Middle frontal gyrus (tissue), 1 donor: ENCODE data around the gene SIN3A.
"Not testable (repeated sequence)": the region's sequence is repeated elsewhere in the genome, so short reads cannot be mapped to it uniquely, and the experiment has no call there.

Source experiments
- DNase-seq: peaks from one replicate; pipeline ENCODE4 v3.0.0-alpha.2; 2015; ENCODE audit warnings: low spot score; ENCODE audit errors: extremely low spot score

Gene SIN3A

GRCh38 chr15:75451674-75452363 is at the start of gene SIN3A:
TSS of gene SIN3A (minus strand) at chr15:75451690. CDS start at chr15:75430375, 21,315 bp downstream.
- peak; percentile 99 for DNase-seq

DNA sequence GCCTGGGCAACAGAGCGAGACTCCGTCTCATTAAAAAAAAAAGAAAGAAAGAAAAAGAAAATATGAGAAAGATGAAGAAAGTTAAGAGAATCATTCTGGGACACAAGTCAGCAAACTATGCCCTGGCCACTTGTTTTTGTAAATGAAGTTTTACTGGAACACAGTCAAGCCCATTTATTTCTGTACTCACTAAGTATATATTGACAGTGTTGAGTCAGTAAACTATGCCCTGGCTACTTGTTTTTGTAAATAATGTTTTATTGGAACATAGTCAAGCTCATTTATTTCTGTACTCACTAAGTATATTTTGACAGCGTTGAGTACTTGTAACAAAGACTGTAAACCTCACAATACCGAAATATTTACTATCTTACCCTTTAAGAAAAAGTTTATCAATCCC is 42.2 kb upstream of the SIN3A start:
- DNase-seq = no peak

GRCh38 chr15:75483961-75484360 is 32.5 kb upstream of the SIN3A start:
- DNase-seq = no peak

DNA sequence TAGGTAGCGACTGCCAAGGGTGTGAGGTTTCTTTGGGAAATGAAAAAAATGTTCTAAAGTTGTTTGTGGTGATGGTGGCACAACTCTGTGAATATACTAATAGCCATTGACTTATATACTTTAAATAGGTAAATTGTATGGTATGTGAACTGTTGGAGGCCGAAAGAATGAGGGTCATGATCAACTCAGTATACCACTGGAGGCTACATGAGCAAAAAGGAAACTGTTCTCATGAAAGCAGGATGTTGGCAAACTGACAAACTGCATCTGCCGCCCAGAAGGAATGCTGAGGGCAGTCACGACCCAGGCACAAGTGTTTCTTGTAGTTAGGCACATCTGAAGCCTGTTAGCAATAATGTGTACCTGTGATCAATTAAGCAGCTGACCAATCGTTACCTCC is 32.1 kb upstream of the SIN3A start:
- DNase-seq = not testable (repeated sequence)

DNA sequence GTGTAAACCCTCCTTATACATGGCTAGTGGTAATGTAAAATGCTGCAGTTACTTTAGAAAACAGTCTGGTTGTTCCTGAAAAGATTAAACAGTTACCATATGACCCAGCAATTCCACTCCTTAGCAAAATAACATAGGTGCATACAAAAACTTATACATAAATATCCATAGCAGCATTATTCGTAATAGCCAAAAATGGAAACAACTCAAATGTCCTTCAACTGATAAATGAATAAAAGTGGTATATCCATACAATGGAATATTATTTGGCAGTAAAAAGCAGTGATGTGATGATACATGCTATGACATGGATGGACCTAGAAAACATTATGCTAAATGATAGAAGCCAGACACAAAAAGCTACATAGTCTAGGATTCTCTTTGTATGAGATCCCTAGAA is 31.6 kb upstream of the SIN3A start:
- DNase-seq = no peak

GRCh38 chr15:75480463-75480862 is 29.0 kb upstream of the SIN3A start:
- DNase-seq = not testable (repeated sequence)

DNA sequence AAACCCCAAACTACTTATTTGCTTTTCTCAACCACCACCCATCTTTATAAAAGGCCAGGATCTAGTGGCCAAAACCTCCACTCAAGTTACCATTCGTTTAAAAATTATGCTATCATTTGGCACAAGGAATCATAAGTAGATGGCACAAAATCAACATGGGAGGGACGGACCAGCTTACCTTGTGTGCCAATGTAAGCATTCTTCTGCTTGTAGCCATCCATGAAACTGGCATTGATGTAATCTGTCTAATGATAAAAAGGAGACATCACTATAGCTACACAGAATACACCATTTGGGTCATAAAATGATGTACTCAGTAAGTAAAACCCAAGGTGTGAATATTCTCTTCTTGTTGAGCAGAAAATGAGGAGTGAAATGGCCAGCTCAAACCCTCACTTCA is 28.2 kb upstream of the SIN3A start:
- no peak for DNase-seq

- DNase-seq = not testable (repeated sequence)
Observed at GRCh38 chr15:75477094-75477493, 25.6 kb upstream of the SIN3A start.

GRCh38 chr15:75468913-75469598 is 17.6 kb upstream of the SIN3A start:
- DNase-seq = no peak

GRCh38 chr15:75460646-75461045 is 9.2 kb upstream of the SIN3A start:
- no peak for DNase-seq

GRCh38 chr15:75459581-75459980 is 8.1 kb upstream of the SIN3A start:
- no peak for DNase-seq

DNA sequence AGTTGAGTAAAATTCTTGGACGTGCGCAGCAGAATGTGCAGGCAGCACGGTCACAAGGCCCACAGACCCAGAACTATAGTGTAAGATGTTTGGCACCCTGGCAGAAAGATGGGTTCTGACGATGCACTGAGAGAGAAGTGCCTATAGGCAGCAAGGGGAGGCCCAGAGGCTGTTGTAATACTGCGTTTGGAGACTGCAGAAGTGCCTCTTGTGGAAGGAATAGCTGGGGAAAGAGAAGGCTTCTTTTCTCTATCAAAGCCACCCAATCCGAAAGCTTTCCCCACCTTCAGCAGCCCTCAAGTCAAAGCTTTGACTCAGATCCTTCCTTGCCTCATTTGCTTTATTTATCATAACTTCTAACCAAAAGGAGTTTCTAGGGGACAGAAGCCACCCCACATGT is 5.2 kb upstream of the SIN3A start:
- DNase-seq = no peak

GRCh38 chr15:75455982-75456531 is 4.6 kb upstream of the SIN3A start:
- DNase-seq = no peak

DNA sequence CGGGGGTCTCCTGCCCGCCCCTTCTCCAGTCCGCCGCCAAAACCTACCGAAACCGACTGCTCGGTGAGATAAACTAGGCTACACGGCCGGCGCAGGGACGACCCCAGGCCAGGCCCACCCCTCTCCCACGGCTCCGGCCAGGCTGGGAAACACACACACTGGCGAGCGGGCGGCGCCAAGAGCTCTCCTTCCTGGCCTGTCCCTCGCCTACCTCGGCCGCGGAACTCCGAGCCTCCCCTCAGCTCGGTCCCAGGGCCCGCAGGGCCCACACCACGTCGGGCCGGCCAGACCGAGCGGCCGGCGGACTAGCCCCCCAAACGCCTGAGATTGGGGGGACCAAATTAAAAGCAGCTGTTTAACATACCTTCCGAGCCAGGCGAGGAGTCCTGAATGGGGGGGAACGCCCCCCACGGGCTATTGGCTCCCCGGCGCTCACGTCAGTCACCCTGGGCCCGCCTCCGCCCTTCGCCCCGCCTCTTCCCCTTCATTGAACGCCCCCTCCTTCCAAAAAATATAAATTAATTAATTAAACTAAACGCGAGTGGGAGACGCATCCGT is 4.0 kb upstream of the SIN3A start:
- peak; percentile 75 for DNase-seq

DNA sequence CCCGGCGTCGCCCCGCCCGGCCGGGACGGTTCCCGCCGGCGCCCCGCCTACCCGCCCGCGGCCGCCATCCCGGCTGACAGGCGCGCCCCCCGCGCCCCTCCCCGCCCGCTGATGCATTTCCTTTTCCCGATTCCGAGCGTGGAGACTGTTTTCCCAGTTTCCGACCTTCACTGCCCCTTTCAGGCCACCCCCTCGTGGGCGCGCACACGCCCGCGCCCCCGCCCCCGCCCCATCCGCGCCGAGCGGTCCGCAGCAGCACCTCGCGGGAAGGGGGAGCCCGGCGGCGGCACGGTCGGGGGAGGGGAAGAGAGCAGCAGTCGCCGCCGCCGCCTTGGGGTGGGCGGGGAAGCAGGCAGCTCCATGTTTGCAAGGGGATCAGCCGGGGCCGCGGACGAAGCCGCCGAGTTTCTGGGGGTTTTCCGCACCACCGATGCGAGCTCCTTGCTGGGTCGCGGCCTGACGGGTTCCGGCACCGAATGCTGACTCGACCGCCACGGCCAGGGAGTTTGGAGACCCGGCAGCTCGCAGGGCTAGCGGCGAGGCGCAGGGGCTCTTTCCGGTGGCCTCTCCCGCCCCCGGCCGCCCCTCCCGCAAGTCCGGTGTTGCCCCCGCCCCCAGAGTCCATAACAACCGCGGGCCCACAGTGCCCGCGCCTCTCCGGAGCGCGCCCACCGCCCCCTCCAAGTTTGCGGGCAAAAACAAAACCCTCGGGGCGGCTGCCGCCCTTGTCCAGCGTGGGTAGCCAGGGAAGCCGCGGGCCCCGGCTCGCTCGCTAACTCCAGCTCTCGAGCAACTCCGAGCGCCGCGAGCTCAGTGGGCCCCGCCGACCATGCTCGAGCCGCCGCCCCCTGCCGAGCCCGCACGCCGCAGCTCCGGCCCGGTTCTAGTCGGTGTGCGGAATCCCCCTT is 3.2 kb upstream of the SIN3A start:
- no peak for DNase-seq

DNA sequence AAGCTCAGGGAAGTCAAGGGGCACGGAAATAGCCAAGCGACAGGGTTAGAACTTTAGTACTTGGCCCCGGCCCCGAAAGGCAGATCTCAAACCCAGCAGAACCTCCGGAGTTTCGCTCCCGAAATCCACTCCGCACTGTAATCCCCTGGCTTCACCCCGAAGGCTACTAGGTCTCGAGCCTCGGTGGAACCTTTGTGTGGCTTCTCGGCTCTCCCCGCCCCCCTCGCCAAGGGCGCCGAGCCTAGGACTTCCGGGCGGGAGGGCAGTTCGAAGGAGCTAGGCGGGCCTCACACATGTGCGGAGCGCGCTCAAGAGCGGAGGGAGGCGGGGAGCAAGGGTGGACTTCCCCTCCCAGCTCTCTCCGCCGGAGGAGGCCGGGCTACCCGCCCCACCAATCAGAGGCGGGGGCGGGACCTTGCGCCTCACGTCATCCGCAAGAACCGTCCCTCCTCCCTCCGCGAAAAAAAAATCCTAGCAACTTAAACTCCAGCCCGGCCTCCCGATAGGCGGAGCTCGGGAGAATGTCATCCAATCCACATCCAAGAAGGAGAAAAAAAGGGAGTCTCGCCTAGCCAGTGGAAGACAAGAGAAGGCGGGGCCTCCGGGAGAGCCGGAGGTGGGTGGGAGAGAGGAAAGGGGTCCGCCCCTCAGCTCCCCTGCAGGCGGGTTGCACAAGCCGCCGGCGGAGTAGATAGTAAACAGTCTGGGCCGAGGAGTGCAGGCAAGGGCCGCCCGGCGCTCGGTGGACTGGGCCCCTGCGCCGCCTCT is 2.4 kb upstream of the SIN3A start:
- peak; percentile 97 for DNase-seq

DNA sequence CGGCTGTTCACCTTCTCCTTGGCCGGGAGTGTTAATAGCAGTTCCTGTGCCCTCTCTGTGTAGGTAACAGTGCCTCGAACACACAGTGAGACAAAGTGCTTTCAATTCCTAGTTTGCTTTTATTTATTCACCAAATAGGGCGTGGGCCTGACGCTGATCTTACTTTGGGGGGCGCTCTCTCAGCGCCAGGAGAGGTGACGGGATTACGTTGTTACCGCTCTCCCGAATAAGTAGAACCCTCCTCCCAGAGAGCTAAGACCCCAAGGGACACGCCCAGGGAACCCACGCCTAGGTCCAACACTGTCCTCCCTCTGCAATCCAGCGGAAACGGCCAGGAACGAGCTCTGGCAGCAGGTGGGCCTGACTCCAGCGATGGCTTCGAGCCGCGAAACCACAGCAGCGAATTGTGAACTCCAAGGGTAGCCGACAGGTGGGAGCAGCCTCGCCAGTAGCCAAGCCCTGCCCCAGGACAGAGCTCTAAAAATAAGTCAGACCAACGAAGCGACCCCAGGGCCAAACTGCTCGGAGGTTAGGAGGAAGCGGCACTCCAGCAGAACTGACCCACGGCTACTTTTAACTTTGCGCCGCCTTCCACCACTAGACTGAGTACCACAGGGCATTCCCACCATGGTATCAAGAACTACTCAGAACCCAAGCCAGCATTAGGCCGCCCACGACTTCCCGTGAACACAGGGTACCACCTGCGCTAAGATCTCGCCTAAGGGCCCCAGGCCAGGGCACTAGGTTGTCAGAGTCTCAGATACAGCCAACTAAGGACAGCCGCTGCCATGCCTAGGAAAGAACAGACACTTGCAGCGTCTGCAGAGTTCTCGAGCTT is 1.6 kb upstream of the SIN3A start:
- no peak for DNase-seq

DNA sequence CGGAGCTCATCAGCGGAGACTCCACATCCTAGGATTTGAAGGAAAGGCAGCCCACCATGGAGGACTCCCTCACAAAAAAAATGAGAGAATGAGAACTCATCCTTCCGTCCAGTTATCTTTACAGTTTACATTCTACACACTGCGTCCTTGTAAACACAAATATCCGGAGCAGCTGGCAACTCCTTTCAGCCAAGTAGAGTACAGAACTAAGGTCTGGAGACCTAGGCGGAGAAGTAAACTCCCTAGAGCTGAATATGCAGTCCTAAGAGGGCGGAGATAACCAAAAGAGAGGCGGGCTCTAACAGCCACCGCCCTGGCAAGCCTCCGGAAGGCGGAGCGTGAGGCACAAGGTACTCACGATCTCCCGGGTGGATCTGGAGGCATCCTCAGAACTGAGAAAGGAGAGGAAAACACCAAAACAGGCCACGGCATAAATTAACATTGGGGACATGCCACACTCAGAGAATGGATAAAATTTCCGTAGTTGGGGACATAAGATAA is 924 bp upstream of the SIN3A start:
- peak; percentile 50 for DNase-seq

DNA sequence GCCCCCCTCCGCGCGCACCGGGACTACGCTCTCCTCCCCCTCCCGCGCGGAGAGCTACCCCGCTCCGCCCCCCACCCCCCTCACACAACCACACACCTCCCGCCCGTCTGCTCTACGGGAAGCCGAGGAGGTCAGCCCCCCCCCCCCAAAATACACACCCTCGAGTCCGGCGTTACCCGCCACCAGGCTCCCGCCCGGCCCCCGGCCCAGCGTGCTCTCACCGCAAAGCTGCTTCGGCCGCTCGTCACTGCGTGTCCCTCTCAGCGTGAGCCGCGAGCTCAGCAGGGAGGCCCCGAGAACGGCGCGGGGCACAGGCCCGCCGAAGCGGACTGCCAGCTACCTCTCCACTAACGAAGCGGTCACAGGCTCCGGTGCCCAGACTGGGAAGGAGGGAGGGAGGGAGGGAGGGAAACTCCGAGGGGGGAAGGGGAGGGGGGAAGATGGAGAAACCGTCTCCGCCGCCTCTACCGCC is 252 bp downstream of the SIN3A start:
- no peak for DNase-seq
